ENCODE results near the gene B4GALT5.

The B4GALT5 gene

GRCh38 chr20:49737260-49737659, 23.6 kb upstream of the B4GALT5 start:
- TF ChIP-seq CTCF (IDR thresholded peaks at IDR 0.05), result no peak

GRCh38 chr20:49729780-49730179, 16.1 kb upstream of the B4GALT5 start:
- H3K4me3 ChIP-seq (ENCODE audit: low read depth, low read length), result no peak overlapping the region
- H3K4me1 ChIP-seq, result no peaks in the 10 kb centered on the region
- TF ChIP-seq CTCF (IDR thresholded peaks at IDR 0.05), result no peak
- H2AFZ ChIP-seq, result no peak overlapping the region
- no peaks in the 10 kb centered on the region for H3K36me3 ChIP-seq (ENCODE audit: control insufficient read depth, insufficient read depth, low read length)
- H3K9ac ChIP-seq, result no peak overlapping the region
- H3K27ac ChIP-seq, result no peak overlapping the region
- H3K79me2 ChIP-seq, result no peaks in the 10 kb centered on the region
- H3K9me3 ChIP-seq (ENCODE audit: control insufficient read depth, low read length), result no peaks in the 10 kb centered on the region
- H3K4me2 ChIP-seq (ENCODE audit: low read length), result no peak overlapping the region
- no peaks in the 10 kb centered on the region for H3K27me3 ChIP-seq (ENCODE audit: control insufficient read depth, insufficient read depth, low read length)

More at GRCh38 chr20:49737260-49737659, 23.6 kb upstream of the B4GALT5 start:
- H3K9ac ChIP-seq, result no peak overlapping the region
- no peak overlapping the region for H3K4me2 ChIP-seq (ENCODE audit: low read length)
- no peaks in the 10 kb centered on the region for H3K9me3 ChIP-seq (ENCODE audit: control insufficient read depth, low read length)
- no peak overlapping the region for H3K4me3 ChIP-seq (ENCODE audit: low read depth, low read length)
- no peaks in the 10 kb centered on the region for H3K4me1 ChIP-seq
- no peaks in the 10 kb centered on the region for H3K79me2 ChIP-seq
- H3K36me3 ChIP-seq (ENCODE audit: control insufficient read depth, insufficient read depth, low read length), result no peaks in the 10 kb centered on the region
- H3K27me3 ChIP-seq (ENCODE audit: control insufficient read depth, insufficient read depth, low read length), result no peaks in the 10 kb centered on the region
- no peak overlapping the region for H2AFZ ChIP-seq
- H3K27ac ChIP-seq, result no peak overlapping the region

- H3K9ac ChIP-seq, result no peak overlapping the region
- no peak for TF ChIP-seq CTCF (IDR thresholded peaks at IDR 0.05)
- no peak overlapping the region for H3K4me3 ChIP-seq (ENCODE audit: low read depth, low read length)
- no peaks in the 10 kb centered on the region for H3K36me3 ChIP-seq (ENCODE audit: control insufficient read depth, insufficient read depth, low read length)
- H3K4me1 ChIP-seq, result no peaks in the 10 kb centered on the region
- H3K4me2 ChIP-seq (ENCODE audit: low read length), result no peak overlapping the region
- no peaks in the 10 kb centered on the region for H3K9me3 ChIP-seq (ENCODE audit: control insufficient read depth, low read length)
- H3K27me3 ChIP-seq (ENCODE audit: control insufficient read depth, insufficient read depth, low read length), result no peaks in the 10 kb centered on the region
- H2AFZ ChIP-seq, result no peak overlapping the region
- no peaks in the 10 kb centered on the region for H3K79me2 ChIP-seq
- no peak overlapping the region for H3K27ac ChIP-seq
These were observed 14.5 kb upstream of the B4GALT5 start for GRCh38 chr20:49727894-49728885.

- Histone ChIP-seq H3K4me1 (no peaks in the 10 kb centered on the region), H3K79me2 (no peaks in the 10 kb centered on the region), H3K36me3 (ENCODE audit: control insufficient read depth, insufficient read depth, low read length) (no peaks in the 10 kb centered on the region), H3K27me3 (ENCODE audit: control insufficient read depth, insufficient read depth, low read length) (no peaks in the 10 kb centered on the region), H3K9ac (no peak overlapping the region), H2AFZ (no peak overlapping the region), H3K27ac (no peak overlapping the region), H3K4me3 (ENCODE audit: low read depth, low read length) (no peak overlapping the region), H3K4me2 (ENCODE audit: low read length) (no peak overlapping the region), H3K9me3 (ENCODE audit: control insufficient read depth, low read length) (no peaks in the 10 kb centered on the region)
- no peak for TF ChIP-seq CTCF (IDR thresholded peaks at IDR 0.05)
These were observed 13.8 kb upstream of the B4GALT5 start for GRCh38 chr20:49727478-49727877.
